ENCODE data around the gene SNX22.
"Not testable (repeated sequence)": the region's sequence is repeated elsewhere in the genome, so short reads cannot be mapped to it uniquely, and the experiment has no call there.

The SNX22 gene

GRCh38 chr15:64151727-64152506 is at the start of gene SNX22:
Gene SNX22 (plus strand): TSS chr15:64151731. CDS start chr15:64151776, 45 bp downstream.
- DNase-seq = no peak

- no peak for DNase-seq
Observed at GRCh38 chr15:64102497-64102896, 49.0 kb upstream of the SNX22 start.

- no peak for DNase-seq
Observed at GRCh38 chr15:64105113-64105704, 46.3 kb upstream of the SNX22 start.

- DNase-seq = no peak
Observed at GRCh38 chr15:64107337-64107736, 44.2 kb upstream of the SNX22 start.

GRCh38 chr15:64110108-64110701 is 41.3 kb upstream of the SNX22 start:
- not testable (repeated sequence) for DNase-seq

- no peak for DNase-seq
Observed at GRCh38 chr15:64110950-64111678, 40.4 kb upstream of the SNX22 start.

- no peak for DNase-seq
Observed at GRCh38 chr15:64111679-64112050, 39.9 kb upstream of the SNX22 start.

GRCh38 chr15:64112073-64112772 is 39.3 kb upstream of the SNX22 start:
- no peak for DNase-seq

- DNase-seq = peak; percentile 11
Observed at GRCh38 chr15:64112904-64113303, 38.6 kb upstream of the SNX22 start.

GRCh38 chr15:64117759-64118487 is 33.6 kb upstream of the SNX22 start:
- no peak for DNase-seq

GRCh38 chr15:64120322-64120721 is 31.2 kb upstream of the SNX22 start:
- DNase-seq = not testable (repeated sequence)

GRCh38 chr15:64121614-64122013 is 29.9 kb upstream of the SNX22 start:
- no peak for DNase-seq

GRCh38 chr15:64122444-64122843 is 29.1 kb upstream of the SNX22 start:
- no peak for DNase-seq

GRCh38 chr15:64122936-64123351 is 28.6 kb upstream of the SNX22 start:
- DNase-seq = no peak

GRCh38 chr15:64125978-64126377 is 25.6 kb upstream of the SNX22 start:
- no peak for DNase-seq

- DNase-seq = no peak
Observed at GRCh38 chr15:64127521-64128270, 23.8 kb upstream of the SNX22 start.

GRCh38 chr15:64130159-64130558 is 21.4 kb upstream of the SNX22 start:
- DNase-seq = no peak

- no peak for DNase-seq
Observed at GRCh38 chr15:64131547-64131946, 20.0 kb upstream of the SNX22 start.

GRCh38 chr15:64132217-64132616 is 19.3 kb upstream of the SNX22 start:
- no peak for DNase-seq

- DNase-seq = no peak
Observed at GRCh38 chr15:64133623-64134344, 17.7 kb upstream of the SNX22 start.
